K562 (cell line): ENCODE data around the gene SLK. TPM values are rescaled to one million over a fixed set of nuclear protein-coding genes. Genes with fewer than 3 reads are reported as not detected.

Experiments used
- ATAC-seq: fragments of 200-7000 bp; cut with Tn5 transposase; 3 replicates; pipeline ENCODE4 v1.9.1; 2020; ENCODE audit warnings: moderate library complexity
- BruUV-seq: library from RNA; stranded (reverse); fragments of 400-500 nt; replicated peaks from 2 replicates; lab custom pipeline; 2021; lab: Mats Ljungman, UMichigan
- CTCF ChIA-PET: fragments of 300-600 bp; formaldehyde crosslinking; extraction: SDS; loops from one replicate; lab custom pipeline; 2021; ENCODE audit warnings: low intra/inter-chr PET ratio; lab: Yijun Ruan, JAX
- POLR2A ChIA-PET: fragments of 300-600, 350-650 bp; sonication (Branson Sonifier 250); formaldehyde crosslinking; extraction: SDS; loops from one replicate; lab custom pipeline; 2021; ENCODE audit warnings: antibody characterized with exemption, inconsistent platforms; lab: Yijun Ruan, JAX
- DNase-seq, 4 experiments: peaks; one replicate each; pipeline versions ENCODE4 v3.0.0 to v3.0.0-alpha.2; 2011 to 2018; ENCODE audit warnings: low spot score in 3 of 4, mixed read lengths in 3 of 4; ENCODE audit errors: extremely low read depth in 1 of 4
- FAIRE-seq: peaks from 2 replicates; lab custom pipeline; 2011; peaks lifted over from hg19 to GRCh38; lab: Jason Lieb, UNC
- H2AFZ ChIP-seq: 2 replicates; pipeline ENCODE4 v1.6.0; 2011; ENCODE audit warnings: low read depth, low read length, control low read depth, inconsistent platforms
- H3K27ac ChIP-seq: fragments of 200-600 bp; 3 replicates; pipeline ENCODE4 v1.8.0; 2011; ENCODE audit warnings: low read depth, mild to moderate bottlenecking, control low read depth, inconsistent platforms, low read length, moderate library complexity, mixed read lengths; ENCODE audit errors: extremely low read depth
- H3K27me3 ChIP-seq, 2 experiments: fragments of 300-600 bp in 1 of 2; 2 replicates in 1 of 2; 3 replicates in 1 of 2; pipeline versions ENCODE4 v1.6.0 to v1.8.0; 2011; ENCODE audit warnings: inconsistent platforms in 2 of 2, low read length in 2 of 2, mild to moderate bottlenecking in 1 of 2, mixed read lengths in 1 of 2, moderate library complexity in 1 of 2; ENCODE audit not compliant: control insufficient read depth in 2 of 2, insufficient read depth in 2 of 2
- H3K36me3 ChIP-seq: fragments of 300-600 bp; 3 replicates; pipeline ENCODE4 v1.8.0; 2011; ENCODE audit warnings: mild to moderate bottlenecking, low read length, inconsistent platforms; ENCODE audit not compliant: control insufficient read depth, insufficient read depth
- H3K4me1 ChIP-seq, 2 experiments: fragments of 200-600 bp in 1 of 2; replicated peaks in 1 of 2; 2 replicates in 1 of 2; 3 replicates in 1 of 2; pipeline versions ENCODE4 v1.5.1 to v1.8.0; 2011; ENCODE audit warnings: inconsistent platforms in 2 of 2, low read length in 2 of 2, mild to moderate bottlenecking in 1 of 2, mixed read lengths in 1 of 2, moderate library complexity in 1 of 2; ENCODE audit not compliant: control insufficient read depth in 2 of 2, insufficient read depth in 2 of 2
- H3K4me2 ChIP-seq: 2 replicates; pipeline ENCODE4 v1.6.1; 2011; ENCODE audit warnings: low read length, control low read depth, inconsistent platforms, mixed read lengths; ENCODE audit not compliant: insufficient read depth
- H3K4me3 ChIP-seq: fragments of 200-600 bp; sonication (generic), shearing (Covaris generic); 2 replicates; pipeline ENCODE4 v1.5.1; 2016; ENCODE audit warnings: control low read depth, inconsistent platforms
- H3K79me2 ChIP-seq: fragments of 200-600 bp; 3 replicates; pipeline ENCODE4 v1.8.0; 2011; ENCODE audit warnings: low read length, inconsistent platforms; ENCODE audit not compliant: control insufficient read depth, insufficient read depth
- H3K9ac ChIP-seq, 2 experiments: 2 replicates each; pipeline versions ENCODE4 v1.6.0 to v1.6.1; 2011; ENCODE audit warnings: low read depth in 2 of 2, low read length in 2 of 2, control low read depth in 1 of 2, inconsistent platforms in 1 of 2, mild to moderate bottlenecking in 1 of 2, mixed read lengths in 1 of 2; ENCODE audit not compliant: insufficient read depth in 1 of 2
- H3K9me1 ChIP-seq: one replicate; pipeline ENCODE4 v1.6.0; 2011; ENCODE audit warnings: inconsistent platforms, mild to moderate bottlenecking, low read length, moderate library complexity; ENCODE audit not compliant: control insufficient read depth, insufficient read depth
- H3K9me3 ChIP-seq: replicated peaks from 2 replicates; pipeline ENCODE4 v1.5.1; 2011; ENCODE audit warnings: low read depth, low read length, inconsistent platforms; ENCODE audit not compliant: control insufficient read depth, insufficient read depth
- H4K20me1 ChIP-seq: replicated peaks from 2 replicates; pipeline ENCODE4 v1.6.1; 2011; ENCODE audit warnings: low read length, inconsistent platforms, mixed read lengths; ENCODE audit not compliant: control insufficient read depth, insufficient read depth
- CCAR2 ChIP-seq: fragments of 200-400 bp; formaldehyde crosslinking; IDR thresholded peaks from 2 replicates; pipeline ENCODE4 v1.6.1; 2017; ENCODE audit warnings: mild to moderate bottlenecking, low read depth, low read length
- FOXA1 ChIP-seq: fragments of 450-650 bp; IDR thresholded peaks from 2 replicates; pipeline ENCODE4 v1.6.1; 2016; ENCODE audit warnings: mild to moderate bottlenecking, borderline replicate concordance
- HDAC1 ChIP-seq, 2 experiments: fragments of 450-650 bp; IDR thresholded peaks; 2 replicates each; pipeline ENCODE4 v1.6.1; 2016 to 2017; ENCODE audit warnings: inconsistent platforms in 1 of 2, mild to moderate bottlenecking in 1 of 2, moderate library complexity in 1 of 2
- HMG20A ChIP-seq: fragments of 450-650 bp; formaldehyde crosslinking; conservative IDR thresholded peaks from 2 replicates; pipeline ENCODE4 v1.4.0; 2020; ENCODE audit warnings: mild to moderate bottlenecking, mixed read lengths
- KHSRP ChIP-seq: fragments of 450-650 bp; IDR thresholded peaks from 2 replicates; pipeline ENCODE4 v1.6.1; 2017
- MAZ ChIP-seq, 2 experiments: fragments of 450-650 bp in 1 of 2; sonication (generic) in 1 of 2; formaldehyde crosslinking; IDR thresholded peaks in 1 of 2; conservative IDR thresholded peaks in 1 of 2; 2 replicates each; pipeline versions ENCODE4 v1.4.0 to v1.5.0; 2020; ENCODE audit warnings: mild to moderate bottlenecking in 1 of 2, missing genetic modification reagents in 1 of 2
- NKRF ChIP-seq: fragments of 450-650 bp; IDR thresholded peaks from 2 replicates; pipeline ENCODE4 v1.6.1; 2016; ENCODE audit warnings: borderline replicate concordance
- RBBP5 ChIP-seq: fragments of 200-600 bp; sonication (generic); IDR thresholded peaks from 2 replicates; pipeline ENCODE4 v1.6.1; 2012; ENCODE audit warnings: borderline replicate concordance, mild to moderate bottlenecking, low read length, control low read depth, inconsistent platforms; ENCODE audit not compliant: insufficient read depth, poor library complexity, severe bottlenecking
- RBM22 ChIP-seq: fragments of 200-400 bp; formaldehyde crosslinking; IDR thresholded peaks from 2 replicates; pipeline ENCODE4 v1.6.1; 2018; ENCODE audit warnings: low read length, low read depth; ENCODE audit not compliant: poor library complexity, severe bottlenecking
- SMAD3 ChIP-seq: fragments of 450-650 bp; formaldehyde crosslinking; conservative IDR thresholded peaks from 2 replicates; pipeline ENCODE4 v1.4.0; 2020; ENCODE audit warnings: mild to moderate bottlenecking
- SRSF1 ChIP-seq: fragments of 200-400 bp; formaldehyde crosslinking; IDR thresholded peaks from 2 replicates; pipeline ENCODE4 v1.6.1; 2017; ENCODE audit warnings: mild to moderate bottlenecking, low read depth, low read length, moderate library complexity
- WHSC1 ChIP-seq: IDR thresholded peaks from one replicate; pipeline ENCODE4 v1.6.1; 2012; ENCODE audit warnings: low read length, control low read depth, inconsistent platforms
- ZNF212 ChIP-seq: fragments of 450-650 bp; formaldehyde crosslinking; IDR thresholded peaks from 2 replicates; pipeline ENCODE4 v1.4.0; 2020; ENCODE audit warnings: mild to moderate bottlenecking
- WGBS: fragments of 100-300 bp; shearing (Covaris generic); methylation state at CpG from one replicate; pipeline ENCODE4 v1.1.6; 2016; ENCODE audit warnings: low coverage, mixed read lengths; ENCODE audit not compliant: insufficient coverage; ENCODE audit errors: missing lambda C conversion rate; 5-methylcytosine and 5-hydroxymethylcytosine counted together
- in situ Hi-C: fragments of 300-500 bp; cut with MboI; formaldehyde crosslinking; loops from 4 replicates; pipeline ENCODE4 v1.15.0; 2018; ENCODE audit warnings: inconsistent platforms, mixed read lengths
- intact Hi-C: fragments of 100-400 bp; cut with micrococcal nuclease; formaldehyde crosslinking; loops from 2 replicates; pipeline ENCODE4 v1.14.2; 2022
- polyA plus RNA-seq, 8 experiments: library from polyadenylated mRNA; depleted of rRNA in 4 of 8; stranded (reverse) in 5 of 8; unstranded in 3 of 8; fragments of >200 nt; fragmentation: Nextera tagmentation in 2 of 8; fragmentation: Illumina TruSeq in 1 of 8; extraction: Ambion mirVana in 2 of 8; extraction: Trizol in 1 of 8; gene quantifications; 2 replicates each; pipeline versions ENCODE4 v1.2.1 to v1.2.3, GENCODE V29; 2011 to 2014; ENCODE audit warnings: inconsistent platforms in 1 of 8, missing spikeins in 1 of 8
- total RNA-seq, 7 experiments: library from RNA; depleted of rRNA in 6 of 7; stranded (reverse); fragments of >200 nt in 6 of 7; fragmentation: Illumina TruSeq in 2 of 7; extraction: Trizol in 2 of 7; gene quantifications; 2 replicates each; pipeline versions ENCODE4 v1.2.1 to v1.2.3, GENCODE V29; 2011 to 2021; ENCODE audit warnings: low replicate concordance in 1 of 7
- TF ChIP-seq, protein P1 (sequence below): fragments of 450-650 bp; formaldehyde crosslinking; IDR thresholded peaks from 2 replicates; pipeline ENCODE4 v1.4.0; 2020; ENCODE audit warnings: mild to moderate bottlenecking, moderate library complexity
- TF ChIP-seq, protein P2 (sequence below): sonication (generic); formaldehyde crosslinking; IDR thresholded peaks from 2 replicates; pipeline ENCODE4 v1.8.0; 2022; ENCODE audit warnings: missing genetic modification reagents, mild to moderate bottlenecking, borderline replicate concordance

Gene SLK
- total and polyA plus RNA-seq, 9 of the 15 experiments (the other 6 are each of a cell fraction or from before 2014, with no cell fraction given): 8.2 to 40.0 (median 23.4) TPM

GRCh38 chr10:104032144-104032775 lies 65.3 kb downstream of the SLK start (continued):
- TF ChIP-seq RBBP5 (no peak), FOXA1 (no peak), RBM22 (no peak), CCAR2 (no peak), WHSC1 (no peak), ZNF212 (no peak), KHSRP (no peak), MAZ (CRISPR knock-in tag; conservative IDR thresholded peaks at IDR 0.05 in 1 of 2, IDR thresholded peaks at IDR 0.05 in 1 of 2) (no peak)

DNA sequence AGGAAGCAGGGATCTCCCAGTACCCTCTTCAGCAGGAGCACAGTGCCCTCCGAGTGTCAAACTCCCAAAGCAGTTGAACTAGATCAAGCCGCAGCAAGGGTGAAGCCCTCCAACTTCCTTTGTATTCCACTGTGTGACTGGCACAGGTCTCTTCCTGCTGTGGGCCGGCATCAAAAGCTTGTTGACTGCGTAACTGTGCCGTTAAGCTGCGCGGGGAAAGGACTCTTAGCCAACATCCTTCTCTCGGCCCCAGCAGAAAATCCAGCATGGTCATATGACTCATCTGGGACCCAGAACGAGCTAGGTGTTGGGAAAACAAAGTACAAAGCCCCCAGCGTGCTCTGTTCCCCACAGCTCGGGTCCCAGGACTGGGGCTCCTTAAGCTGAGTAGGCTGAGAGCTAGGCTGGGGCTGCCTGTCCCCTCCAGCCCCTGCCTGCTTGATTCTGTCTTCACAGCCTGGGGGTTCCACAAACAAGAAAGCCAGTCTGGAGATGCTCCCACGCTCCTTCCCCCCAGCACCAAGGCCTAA lies 66.5 kb downstream of the SLK start:
- intact Hi-C loops (no loop called here), in situ Hi-C loops (no loop called here)
- peaks cover 0 to 5% of the 10 kb centered on the region in 2 experiments; a peak in 2 of 5 replicates for H3K4me1 ChIP-seq
- no peaks in the 10 kb centered on the region for H3K9me3 ChIP-seq
- no peak for ATAC-seq
- H2AFZ ChIP-seq: no peak overlapping the region
- FAIRE-seq: no peak
- no peak overlapping the region for H3K27ac ChIP-seq
- H3K9ac ChIP-seq: no peak overlapping the region
- ChIA-PET POLR2A (interaction anchor here (0.6 to 1.2 kb wide), 2 partner anchors 16 to 314 kb away, joined by 4 read pairs; no protein-coding TSS in a partner anchor), CTCF (no interaction called here)
- H4K20me1 ChIP-seq: no peaks in the 10 kb centered on the region
- H3K4me2 ChIP-seq: no peak overlapping the region
- no peaks in the 10 kb centered on the region for H3K79me2 ChIP-seq
- WGBS: 70% methylated on average over 12 of the region's 12 CpGs
- no peak overlapping the region for H3K4me3 ChIP-seq
- H3K27me3 ChIP-seq: no peaks in the 10 kb centered on the region
- no TSS peak for BruUV-seq
- DNase-seq: no peak
- peaks cover 15% of the 10 kb centered on the region; the same call in 2 of the 3 replicates for H3K36me3 ChIP-seq
- H3K9me1 ChIP-seq: no peaks in the 10 kb centered on the region
- TF ChIP-seq, protein P1, sequence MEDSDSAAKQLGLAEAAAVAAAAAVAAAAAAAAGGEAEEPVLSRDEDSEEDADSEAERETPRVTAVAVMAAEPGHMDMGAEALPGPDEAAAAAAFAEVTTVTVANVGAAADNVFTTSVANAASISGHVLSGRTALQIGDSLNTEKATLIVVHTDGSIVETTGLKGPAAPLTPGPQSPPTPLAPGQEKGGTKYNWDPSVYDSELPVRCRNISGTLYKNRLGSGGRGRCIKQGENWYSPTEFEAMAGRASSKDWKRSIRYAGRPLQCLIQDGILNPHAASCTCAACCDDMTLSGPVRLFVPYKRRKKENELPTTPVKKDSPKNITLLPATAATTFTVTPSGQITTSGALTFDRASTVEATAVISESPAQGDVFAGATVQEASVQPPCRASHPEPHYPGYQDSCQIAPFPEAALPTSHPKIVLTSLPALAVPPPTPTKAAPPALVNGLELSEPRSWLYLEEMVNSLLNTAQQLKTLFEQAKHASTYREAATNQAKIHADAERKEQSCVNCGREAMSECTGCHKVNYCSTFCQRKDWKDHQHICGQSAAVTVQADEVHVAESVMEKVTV: no peak
- TF ChIP-seq, protein P2, sequence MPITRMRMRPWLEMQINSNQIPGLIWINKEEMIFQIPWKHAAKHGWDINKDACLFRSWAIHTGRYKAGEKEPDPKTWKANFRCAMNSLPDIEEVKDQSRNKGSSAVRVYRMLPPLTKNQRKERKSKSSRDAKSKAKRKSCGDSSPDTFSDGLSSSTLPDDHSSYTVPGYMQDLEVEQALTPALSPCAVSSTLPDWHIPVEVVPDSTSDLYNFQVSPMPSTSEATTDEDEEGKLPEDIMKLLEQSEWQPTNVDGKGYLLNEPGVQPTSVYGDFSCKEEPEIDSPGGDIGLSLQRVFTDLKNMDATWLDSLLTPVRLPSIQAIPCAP: no peak
- no peak for TF ChIP-seq HDAC1 (IDR thresholded peaks at IDR 0.05)
- no peak for TF ChIP-seq SMAD3 (CRISPR knock-in tag)
- TF ChIP-seq SRSF1: no peak
- no peak for TF ChIP-seq NKRF
- no peak for TF ChIP-seq HMG20A
